ENCODE data around the gene SSUH2.

DNA sequence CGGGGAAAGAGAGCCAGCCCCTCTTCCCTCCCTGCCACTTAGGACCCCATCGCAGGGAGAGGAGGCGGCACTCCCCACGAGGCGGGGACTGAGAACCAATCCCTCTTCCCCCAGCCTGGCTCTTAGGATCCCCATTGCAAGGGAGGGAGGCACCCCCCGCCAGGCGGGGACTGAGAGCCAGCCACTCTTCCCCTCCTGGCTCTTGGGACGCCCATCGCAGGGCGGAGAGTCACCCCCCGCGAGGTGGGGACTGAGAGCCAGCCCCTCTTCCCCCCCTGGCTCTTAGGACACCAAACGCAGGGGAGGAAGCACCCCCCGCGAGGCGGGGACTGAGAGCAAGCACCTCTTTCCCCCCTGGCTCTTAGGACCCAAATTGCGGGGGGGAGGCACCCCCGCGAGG lies 34.2 kb upstream of the SSUH2 start:
- TF ChIP-seq YY1 (IDR thresholded peaks at IDR 0.05) (no peak), TAF1 (conservative IDR thresholded peaks at IDR 0.05) (no peak)
- TF ChIP-seq, protein P1, sequence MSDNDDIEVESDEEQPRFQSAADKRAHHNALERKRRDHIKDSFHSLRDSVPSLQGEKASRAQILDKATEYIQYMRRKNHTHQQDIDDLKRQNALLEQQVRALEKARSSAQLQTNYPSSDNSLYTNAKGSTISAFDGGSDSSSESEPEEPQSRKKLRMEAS (IDR thresholded peaks at IDR 0.05), result no peak
- TF ChIP-seq, protein P2, sequence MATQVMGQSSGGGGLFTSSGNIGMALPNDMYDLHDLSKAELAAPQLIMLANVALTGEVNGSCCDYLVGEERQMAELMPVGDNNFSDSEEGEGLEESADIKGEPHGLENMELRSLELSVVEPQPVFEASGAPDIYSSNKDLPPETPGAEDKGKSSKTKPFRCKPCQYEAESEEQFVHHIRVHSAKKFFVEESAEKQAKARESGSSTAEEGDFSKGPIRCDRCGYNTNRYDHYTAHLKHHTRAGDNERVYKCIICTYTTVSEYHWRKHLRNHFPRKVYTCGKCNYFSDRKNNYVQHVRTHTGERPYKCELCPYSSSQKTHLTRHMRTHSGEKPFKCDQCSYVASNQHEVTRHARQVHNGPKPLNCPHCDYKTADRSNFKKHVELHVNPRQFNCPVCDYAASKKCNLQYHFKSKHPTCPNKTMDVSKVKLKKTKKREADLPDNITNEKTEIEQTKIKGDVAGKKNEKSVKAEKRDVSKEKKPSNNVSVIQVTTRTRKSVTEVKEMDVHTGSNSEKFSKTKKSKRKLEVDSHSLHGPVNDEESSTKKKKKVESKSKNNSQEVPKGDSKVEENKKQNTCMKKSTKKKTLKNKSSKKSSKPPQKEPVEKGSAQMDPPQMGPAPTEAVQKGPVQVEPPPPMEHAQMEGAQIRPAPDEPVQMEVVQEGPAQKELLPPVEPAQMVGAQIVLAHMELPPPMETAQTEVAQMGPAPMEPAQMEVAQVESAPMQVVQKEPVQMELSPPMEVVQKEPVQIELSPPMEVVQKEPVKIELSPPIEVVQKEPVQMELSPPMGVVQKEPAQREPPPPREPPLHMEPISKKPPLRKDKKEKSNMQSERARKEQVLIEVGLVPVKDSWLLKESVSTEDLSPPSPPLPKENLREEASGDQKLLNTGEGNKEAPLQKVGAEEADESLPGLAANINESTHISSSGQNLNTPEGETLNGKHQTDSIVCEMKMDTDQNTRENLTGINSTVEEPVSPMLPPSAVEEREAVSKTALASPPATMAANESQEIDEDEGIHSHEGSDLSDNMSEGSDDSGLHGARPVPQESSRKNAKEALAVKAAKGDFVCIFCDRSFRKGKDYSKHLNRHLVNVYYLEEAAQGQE (IDR thresholded peaks at IDR 0.05), result no peak
